GM12891 (cell line): Measurements from ENCODE around the gene C19orf38.

Source experiments
- POLR2A ChIP-seq: IDR thresholded peaks from 2 replicates; pipeline ENCODE4 v1.6.1; 2011; ENCODE audit warnings: low read depth, low read length, control low read depth
- POLR2AphosphoS5 ChIP-seq: IDR thresholded peaks from 2 replicates; pipeline ENCODE4 v1.6.1; 2011; ENCODE audit warnings: low read depth, low read length, control low read depth
- POU2F2 ChIP-seq: IDR thresholded peaks from 2 replicates; pipeline ENCODE4 v1.6.1; 2011; ENCODE audit warnings: low read depth, mild to moderate bottlenecking, control low read depth, low read length, moderate library complexity
- TAF1 ChIP-seq: IDR thresholded peaks from 2 replicates; pipeline ENCODE4 v1.6.1; 2011; ENCODE audit warnings: low read depth, low read length, control low read depth

GRCh38 chr19:10889880-10890279 is 41.7 kb downstream of the C19orf38 start:
- no peak for TF ChIP-seq POU2F2
- TF ChIP-seq TAF1 = no peak
- TF ChIP-seq POLR2AphosphoS5 = no peak
- no peak for TF ChIP-seq POLR2A
